SK-N-SH treated with all-trans-retinoic acid at 6 μM for 48 hours (cell line): ENCODE measurements around the gene GIN1.
"Not testable (repeated sequence)": the region's sequence is repeated elsewhere in the genome, so short reads cannot be mapped to it uniquely, and the experiment has no call there.

ENCODE experiments used
- ATAC-seq: fragments of 200-7000 bp; cut with Tn5 transposase; 3 replicates; pipeline ENCODE4 v1.9.1; 2020; ENCODE audit warnings: mild to moderate bottlenecking, moderate library complexity
- ARNTL ChIP-seq: fragments of 450-650 bp; formaldehyde crosslinking; IDR thresholded peaks from 2 replicates; pipeline ENCODE4 v1.5.0; 2020; ENCODE audit warnings: low read depth, mild to moderate bottlenecking, moderate library complexity, borderline replicate concordance
- CSDC2 ChIP-seq: fragments of 250-450 bp; sonication (Bioruptor Pico); IDR thresholded peaks from 2 replicates; pipeline ENCODE4 v1.5.0; 2020; ENCODE audit warnings: mild to moderate bottlenecking, moderate library complexity
- ESRRG ChIP-seq: fragments of 250-450 bp; sonication (Bioruptor Pico); IDR thresholded peaks from 2 replicates; pipeline ENCODE4 v1.6.1; 2021; ENCODE audit warnings: mild to moderate bottlenecking
- GLIS3 ChIP-seq: fragments of 250-450 bp; sonication (Bioruptor Pico); IDR thresholded peaks from 2 replicates; pipeline ENCODE4 v1.5.0; 2020; ENCODE audit warnings: mild to moderate bottlenecking, moderate library complexity
- ISL1 ChIP-seq: fragments of 250-450 bp; sonication (Bioruptor Pico); IDR thresholded peaks from 2 replicates; pipeline ENCODE4 v2.1.2; 2022; ENCODE audit warnings: mild to moderate bottlenecking, moderate library complexity
- OSR1 ChIP-seq: fragments of 250-450 bp; sonication (Bioruptor Pico); IDR thresholded peaks from 2 replicates; pipeline ENCODE4 v1.8.0; 2022; ENCODE audit warnings: moderate library complexity, mild to moderate bottlenecking, inconsistent platforms
- PPARA ChIP-seq: fragments of 250-450 bp; sonication (Bioruptor Pico); IDR thresholded peaks from 2 replicates; pipeline ENCODE4 v1.5.0; 2020; ENCODE audit warnings: mild to moderate bottlenecking, borderline replicate concordance
- RARB ChIP-seq: fragments of 250-450 bp; sonication (Bioruptor Pico); IDR thresholded peaks from 2 replicates; pipeline ENCODE4 v1.8.0; 2021; ENCODE audit warnings: mild to moderate bottlenecking, moderate library complexity
- SNAI2 ChIP-seq: fragments of 250-450 bp; sonication (Bioruptor Pico); IDR thresholded peaks from 2 replicates; pipeline ENCODE4 v1.5.0; 2020; ENCODE audit warnings: mild to moderate bottlenecking, moderate library complexity
- TOX ChIP-seq: fragments of 250-450 bp; sonication (Bioruptor Pico); IDR thresholded peaks from 2 replicates; pipeline ENCODE4 v1.8.0; 2021; ENCODE audit warnings: mild to moderate bottlenecking, moderate library complexity, borderline replicate concordance
- ZC3H10 ChIP-seq: fragments of 250-450 bp; sonication (Bioruptor Pico); IDR thresholded peaks from 2 replicates; pipeline ENCODE4 v1.5.1; 2021; ENCODE audit warnings: mild to moderate bottlenecking, moderate library complexity
- ZFP3 ChIP-seq: fragments of 250-450 bp; sonication (Bioruptor Pico); IDR thresholded peaks from 2 replicates; pipeline ENCODE4 v1.5.0; 2020; ENCODE audit warnings: mild to moderate bottlenecking, moderate library complexity
- ZNF565 ChIP-seq: fragments of 450-650 bp; formaldehyde crosslinking; conservative IDR thresholded peaks from 2 replicates; pipeline ENCODE4 v1.5.0; 2020; ENCODE audit warnings: low read depth, mild to moderate bottlenecking, moderate library complexity
- ZNF70 ChIP-seq: fragments of 450-650 bp; formaldehyde crosslinking; IDR thresholded peaks from 2 replicates; pipeline ENCODE4 v1.5.0; 2020; ENCODE audit warnings: mild to moderate bottlenecking, moderate library complexity
- ZNF8 ChIP-seq: fragments of 450-650 bp; formaldehyde crosslinking; IDR thresholded peaks from 2 replicates; pipeline ENCODE4 v1.5.0; 2020; ENCODE audit warnings: mild to moderate bottlenecking, moderate library complexity
- TF ChIP-seq, protein P1 (sequence below): fragments of 250-450 bp; sonication (Bioruptor Pico); IDR thresholded peaks from 2 replicates; pipeline ENCODE4 v1.5.0; 2020; ENCODE audit warnings: mild to moderate bottlenecking, moderate library complexity
- TF ChIP-seq, protein P2 (sequence below): fragments of 250-450 bp; sonication (Bioruptor Pico); IDR thresholded peaks from 2 replicates; pipeline ENCODE4 v1.5.1; 2021; ENCODE audit warnings: mild to moderate bottlenecking, moderate library complexity
- TF ChIP-seq, protein P3 (sequence below): fragments of 250-450 bp; sonication (Bioruptor Pico); IDR thresholded peaks from 2 replicates; pipeline ENCODE4 v1.8.0; 2021; ENCODE audit warnings: low read depth, mild to moderate bottlenecking, moderate library complexity, borderline replicate concordance
- TF ChIP-seq, protein P4 (sequence below): fragments of 250-450 bp; sonication (Bioruptor Pico); IDR thresholded peaks from 2 replicates; pipeline ENCODE4 v1.5.1; 2020; ENCODE audit warnings: low read depth, mild to moderate bottlenecking, moderate library complexity

Gene GIN1

DNA sequence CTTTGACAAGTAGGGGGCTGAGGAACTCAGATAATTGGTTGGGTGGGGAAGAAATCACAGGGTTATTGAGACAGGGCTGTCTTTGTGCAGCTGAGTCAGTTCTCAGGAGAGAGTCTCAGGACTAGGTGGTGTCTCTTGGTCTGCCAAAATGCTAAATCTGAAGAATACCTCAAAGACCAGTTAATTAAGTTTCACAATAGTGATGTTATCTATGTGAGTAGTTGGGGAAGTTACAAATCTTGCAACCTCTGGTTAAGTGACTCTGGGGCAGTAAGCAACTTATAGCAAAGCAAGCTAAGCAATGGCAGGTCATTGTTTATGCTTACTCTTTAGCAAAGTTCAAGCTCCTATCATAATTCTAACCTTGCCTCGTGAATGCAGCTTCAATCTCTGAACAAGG is 53.6 kb downstream of the GIN1 start:
- no peak for ATAC-seq

DNA sequence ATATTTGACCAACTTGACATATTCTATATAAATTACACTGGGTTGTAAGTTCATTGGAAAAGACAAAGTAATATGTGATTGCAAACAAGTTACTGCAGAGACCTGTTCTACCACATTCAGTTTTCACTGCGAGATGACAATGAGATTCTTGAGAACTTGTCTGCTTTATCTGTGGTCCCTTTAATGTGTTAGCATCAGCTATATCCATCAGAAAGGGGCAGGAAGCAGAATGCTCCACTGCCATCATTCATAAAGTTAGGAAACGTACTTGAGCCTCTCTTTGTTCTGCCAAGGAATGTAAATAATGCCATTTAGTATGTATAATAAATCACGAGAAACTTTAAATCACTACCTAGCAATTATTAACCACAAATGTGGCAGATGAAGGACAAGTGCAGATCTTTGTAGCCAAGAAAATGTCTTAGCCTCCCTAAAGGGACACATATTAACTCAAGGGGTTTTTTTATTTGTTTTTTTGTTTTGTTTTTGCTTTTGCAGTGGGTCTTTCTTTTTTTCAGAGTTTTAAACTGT is 59.4 kb downstream of the GIN1 start:
- ATAC-seq = no peak; the same call in 2 of the 3 replicates
- peak; percentile 79 for TF ChIP-seq ISL1
- TF ChIP-seq ZC3H10 (CRISPR knock-in tag) = no peak
- TF ChIP-seq, all 23 proteins: peak for 1

More for the DNA sequence above, 53.6 kb downstream of the GIN1 start:
- no peak for TF ChIP-seq ZFP3
- no peak for TF ChIP-seq ESRRG (CRISPR knock-in tag)

DNA sequence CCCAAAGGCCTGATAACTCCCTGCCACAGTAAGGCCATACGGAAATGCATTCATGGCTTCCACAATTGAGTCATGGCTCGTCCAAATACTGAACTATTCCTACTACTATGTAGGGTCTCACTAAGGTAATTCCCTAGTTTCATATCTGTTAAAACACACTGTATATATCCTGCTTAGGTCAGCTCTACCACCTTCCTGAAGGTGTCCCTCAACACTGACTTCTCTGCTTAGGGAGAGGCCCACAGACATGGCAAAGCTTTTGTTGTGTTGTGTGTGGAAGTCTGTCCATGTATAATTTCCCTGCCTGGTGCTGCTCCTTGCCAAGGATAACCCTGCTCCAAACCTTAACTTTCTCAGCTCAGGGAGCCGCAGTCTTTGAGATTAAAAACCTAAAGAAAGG is 60.4 kb downstream of the GIN1 start:
- TF ChIP-seq SNAI2 (no peak), RARB (CRISPR knock-in tag) (no peak), ZNF8 (CRISPR knock-in tag) (no peak), OSR1 (CRISPR knock-in tag) (no peak), ZNF565 (no peak), ZNF70 (CRISPR knock-in tag) (no peak), PPARA (CRISPR knock-in tag) (no peak)
- TF ChIP-seq, protein P1, sequence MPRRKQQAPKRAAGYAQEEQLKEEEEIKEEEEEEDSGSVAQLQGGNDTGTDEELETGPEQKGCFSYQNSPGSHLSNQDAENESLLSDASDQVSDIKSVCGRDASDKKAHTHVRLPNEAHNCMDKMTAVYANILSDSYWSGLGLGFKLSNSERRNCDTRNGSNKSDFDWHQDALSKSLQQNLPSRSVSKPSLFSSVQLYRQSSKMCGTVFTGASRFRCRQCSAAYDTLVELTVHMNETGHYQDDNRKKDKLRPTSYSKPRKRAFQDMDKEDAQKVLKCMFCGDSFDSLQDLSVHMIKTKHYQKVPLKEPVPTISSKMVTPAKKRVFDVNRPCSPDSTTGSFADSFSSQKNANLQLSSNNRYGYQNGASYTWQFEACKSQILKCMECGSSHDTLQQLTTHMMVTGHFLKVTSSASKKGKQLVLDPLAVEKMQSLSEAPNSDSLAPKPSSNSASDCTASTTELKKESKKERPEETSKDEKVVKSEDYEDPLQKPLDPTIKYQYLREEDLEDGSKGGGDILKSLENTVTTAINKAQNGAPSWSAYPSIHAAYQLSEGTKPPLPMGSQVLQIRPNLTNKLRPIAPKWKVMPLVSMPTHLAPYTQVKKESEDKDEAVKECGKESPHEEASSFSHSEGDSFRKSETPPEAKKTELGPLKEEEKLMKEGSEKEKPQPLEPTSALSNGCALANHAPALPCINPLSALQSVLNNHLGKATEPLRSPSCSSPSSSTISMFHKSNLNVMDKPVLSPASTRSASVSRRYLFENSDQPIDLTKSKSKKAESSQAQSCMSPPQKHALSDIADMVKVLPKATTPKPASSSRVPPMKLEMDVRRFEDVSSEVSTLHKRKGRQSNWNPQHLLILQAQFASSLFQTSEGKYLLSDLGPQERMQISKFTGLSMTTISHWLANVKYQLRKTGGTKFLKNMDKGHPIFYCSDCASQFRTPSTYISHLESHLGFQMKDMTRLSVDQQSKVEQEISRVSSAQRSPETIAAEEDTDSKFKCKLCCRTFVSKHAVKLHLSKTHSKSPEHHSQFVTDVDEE (CRISPR knock-in tag) = no peak
- TF ChIP-seq, protein P2, sequence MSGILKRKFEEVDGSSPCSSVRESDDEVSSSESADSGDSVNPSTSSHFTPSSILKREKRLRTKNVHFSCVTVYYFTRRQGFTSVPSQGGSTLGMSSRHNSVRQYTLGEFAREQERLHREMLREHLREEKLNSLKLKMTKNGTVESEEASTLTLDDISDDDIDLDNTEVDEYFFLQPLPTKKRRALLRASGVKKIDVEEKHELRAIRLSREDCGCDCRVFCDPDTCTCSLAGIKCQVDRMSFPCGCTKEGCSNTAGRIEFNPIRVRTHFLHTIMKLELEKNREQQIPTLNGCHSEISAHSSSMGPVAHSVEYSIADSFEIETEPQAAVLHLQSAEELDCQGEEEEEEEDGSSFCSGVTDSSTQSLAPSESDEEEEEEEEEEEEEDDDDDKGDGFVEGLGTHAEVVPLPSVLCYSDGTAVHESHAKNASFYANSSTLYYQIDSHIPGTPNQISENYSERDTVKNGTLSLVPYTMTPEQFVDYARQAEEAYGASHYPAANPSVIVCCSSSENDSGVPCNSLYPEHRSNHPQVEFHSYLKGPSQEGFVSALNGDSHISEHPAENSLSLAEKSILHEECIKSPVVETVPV (CRISPR knock-in tag) = no peak
- TF ChIP-seq, protein P3, sequence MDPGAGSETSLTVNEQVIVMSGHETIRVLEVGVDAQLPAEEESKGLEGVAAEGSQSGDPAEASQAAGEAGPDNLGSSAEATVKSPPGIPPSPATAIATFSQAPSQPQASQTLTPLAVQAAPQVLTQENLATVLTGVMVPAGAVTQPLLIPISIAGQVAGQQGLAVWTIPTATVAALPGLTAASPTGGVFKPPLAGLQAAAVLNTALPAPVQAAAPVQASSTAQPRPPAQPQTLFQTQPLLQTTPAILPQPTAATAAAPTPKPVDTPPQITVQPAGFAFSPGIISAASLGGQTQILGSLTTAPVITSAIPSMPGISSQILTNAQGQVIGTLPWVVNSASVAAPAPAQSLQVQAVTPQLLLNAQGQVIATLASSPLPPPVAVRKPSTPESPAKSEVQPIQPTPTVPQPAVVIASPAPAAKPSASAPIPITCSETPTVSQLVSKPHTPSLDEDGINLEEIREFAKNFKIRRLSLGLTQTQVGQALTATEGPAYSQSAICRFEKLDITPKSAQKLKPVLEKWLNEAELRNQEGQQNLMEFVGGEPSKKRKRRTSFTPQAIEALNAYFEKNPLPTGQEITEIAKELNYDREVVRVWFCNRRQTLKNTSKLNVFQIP (CRISPR knock-in tag) = no peak
- no peak for ATAC-seq

DNA sequence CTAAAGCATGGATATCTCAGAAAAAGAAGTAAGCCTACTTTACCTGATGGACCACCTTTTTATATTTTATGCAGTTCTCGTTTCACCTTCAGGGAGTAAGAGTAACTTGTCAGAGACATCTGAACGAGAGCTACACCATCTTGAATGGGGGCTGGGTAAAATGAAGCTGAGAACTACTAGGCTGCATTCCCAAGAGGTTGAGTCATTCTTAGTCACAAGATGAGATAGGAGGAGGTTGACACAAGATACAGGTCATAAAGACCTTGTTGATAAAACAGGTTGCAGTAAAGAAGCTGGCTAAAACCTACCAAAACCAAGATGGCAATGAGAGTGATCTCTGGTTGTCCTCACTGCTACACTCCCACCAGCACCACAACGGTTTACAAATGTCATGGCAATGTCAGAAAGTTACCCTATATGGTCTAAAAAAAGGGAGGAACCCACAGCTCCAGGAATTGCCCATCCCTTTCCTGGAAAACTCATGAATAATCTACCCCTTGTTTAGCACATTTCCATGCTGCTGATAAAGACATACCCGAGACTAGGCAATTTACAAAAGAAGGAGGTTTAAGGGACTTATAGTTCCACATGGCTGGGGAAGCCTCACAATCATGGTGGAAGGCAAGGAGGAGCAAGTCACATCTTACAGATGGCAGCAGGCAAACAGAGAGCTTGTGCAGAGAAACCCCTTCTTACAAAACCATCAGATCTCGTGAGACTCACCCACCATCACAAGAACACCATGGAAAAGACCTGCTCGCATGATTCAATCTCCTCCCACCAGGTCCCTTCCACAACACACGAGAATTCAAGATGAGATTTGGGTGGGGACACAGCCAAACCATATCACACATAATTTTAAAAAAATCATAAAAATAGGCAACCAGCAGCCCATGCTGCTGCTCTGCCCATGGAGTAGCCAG is 62.5 kb downstream of the GIN1 start:
- no peak for ATAC-seq
- TF ChIP-seq ESRRG (CRISPR knock-in tag) (no peak), ISL1 (peak; percentile 54; the same call in 1 of the 2 replicates), OSR1 (CRISPR knock-in tag) (0 out of 2 replicates have a peak, but pooled peaks have one; percentile 27), ZC3H10 (CRISPR knock-in tag) (peak; percentile 54; the same call in 1 of the 2 replicates), TOX (no peak), ZNF70 (CRISPR knock-in tag) (no peak), RARB (CRISPR knock-in tag) (no peak), ARNTL (CRISPR knock-in tag) (no peak), CSDC2 (CRISPR knock-in tag) (peak; percentile 80; the same call in 1 of the 2 replicates), ZNF565 (no peak), PPARA (CRISPR knock-in tag) (no peak), SNAI2 (0 out of 2 replicates have a peak, but pooled peaks have one; percentile 60), ZFP3 (peak; percentile 65; the same call in 1 of the 2 replicates), GLIS3 (no peak)
- TF ChIP-seq, protein P1 (CRISPR knock-in tag) = no peak
- TF ChIP-seq, protein P4, sequence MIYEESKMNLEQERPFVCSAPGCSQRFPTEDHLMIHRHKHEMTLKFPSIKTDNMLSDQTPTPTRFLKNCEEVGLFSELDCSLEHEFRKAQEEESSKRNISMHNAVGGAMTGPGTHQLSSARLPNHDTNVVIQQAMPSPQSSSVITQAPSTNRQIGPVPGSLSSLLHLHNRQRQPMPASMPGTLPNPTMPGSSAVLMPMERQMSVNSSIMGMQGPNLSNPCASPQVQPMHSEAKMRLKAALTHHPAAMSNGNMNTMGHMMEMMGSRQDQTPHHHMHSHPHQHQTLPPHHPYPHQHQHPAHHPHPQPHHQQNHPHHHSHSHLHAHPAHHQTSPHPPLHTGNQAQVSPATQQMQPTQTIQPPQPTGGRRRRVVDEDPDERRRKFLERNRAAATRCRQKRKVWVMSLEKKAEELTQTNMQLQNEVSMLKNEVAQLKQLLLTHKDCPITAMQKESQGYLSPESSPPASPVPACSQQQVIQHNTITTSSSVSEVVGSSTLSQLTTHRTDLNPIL = 0 out of 2 replicates have a peak, but pooled peaks have one; percentile 41
- TF ChIP-seq, protein P3 (CRISPR knock-in tag) = no peak
- TF ChIP-seq, protein P2 (CRISPR knock-in tag) = no peak

DNA sequence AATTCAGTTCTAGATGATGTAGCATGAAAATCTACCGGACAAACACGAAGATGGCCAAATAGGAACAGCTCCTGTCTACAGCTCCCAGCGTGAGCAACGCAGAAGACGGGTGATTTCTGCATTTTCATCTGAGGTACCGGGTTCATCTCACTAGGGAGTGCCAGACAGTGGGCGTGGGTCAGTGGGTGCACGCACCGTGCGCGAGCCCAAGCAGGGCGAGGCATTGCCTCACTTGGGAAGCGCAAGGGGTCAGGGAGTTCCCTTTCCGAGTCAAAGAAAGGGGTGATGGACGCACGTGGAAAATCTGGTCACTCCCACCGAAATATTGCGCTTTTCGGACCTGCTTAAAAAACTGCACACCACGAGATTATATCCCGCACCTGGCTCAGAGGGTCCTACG is 73.2 kb downstream of the GIN1 start:
- ATAC-seq = not testable (repeated sequence)
